NAMALWA (cell line): ENCODE measurements around the gene BICD1.

ENCODE experiments used
- DNase-seq: peaks from one replicate; pipeline ENCODE4 v3.0.0-alpha.2; 2015; ENCODE audit warnings: low spot score

Gene BICD1

DNA sequence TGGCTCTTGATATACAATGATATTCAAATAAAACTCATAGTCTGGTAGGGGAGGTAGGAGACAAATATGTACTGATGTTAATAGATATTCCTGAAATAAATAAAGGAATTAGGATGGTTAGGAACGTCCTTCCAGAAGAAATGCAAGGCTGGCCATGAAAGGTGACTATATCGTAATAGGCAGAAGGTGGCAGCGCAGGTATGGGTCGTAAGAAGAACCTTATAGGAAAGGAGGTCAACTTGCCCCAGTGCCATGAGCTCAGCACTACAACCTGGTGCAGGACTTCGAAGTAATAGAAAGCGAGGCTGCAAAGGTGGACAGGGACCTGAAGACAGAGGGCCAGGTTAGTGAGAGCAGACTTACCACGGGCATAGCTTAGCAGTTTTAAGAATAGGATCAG is 237.4 kb downstream of the BICD1 start:
- DNase-seq = no peak

DNA sequence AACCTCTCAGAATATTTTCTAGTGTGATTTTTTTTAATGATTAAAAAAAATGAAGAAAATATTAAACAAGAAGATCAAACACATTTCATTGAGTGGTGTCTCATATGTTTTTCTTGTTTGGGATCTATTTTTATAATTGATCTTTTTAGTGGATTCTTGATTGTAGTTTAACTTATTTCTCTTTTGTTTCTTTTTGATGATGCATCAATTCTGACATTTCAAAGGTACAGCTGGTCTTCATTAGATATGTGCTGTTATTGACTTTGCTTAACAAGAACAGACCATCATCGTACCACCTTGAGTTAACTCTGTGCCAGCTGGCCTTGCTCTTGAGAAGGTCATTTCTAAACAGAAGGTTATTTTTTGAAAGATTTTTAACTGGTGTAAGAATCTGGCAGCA is 246.9 kb downstream of the BICD1 start:
- no peak for DNase-seq

DNA sequence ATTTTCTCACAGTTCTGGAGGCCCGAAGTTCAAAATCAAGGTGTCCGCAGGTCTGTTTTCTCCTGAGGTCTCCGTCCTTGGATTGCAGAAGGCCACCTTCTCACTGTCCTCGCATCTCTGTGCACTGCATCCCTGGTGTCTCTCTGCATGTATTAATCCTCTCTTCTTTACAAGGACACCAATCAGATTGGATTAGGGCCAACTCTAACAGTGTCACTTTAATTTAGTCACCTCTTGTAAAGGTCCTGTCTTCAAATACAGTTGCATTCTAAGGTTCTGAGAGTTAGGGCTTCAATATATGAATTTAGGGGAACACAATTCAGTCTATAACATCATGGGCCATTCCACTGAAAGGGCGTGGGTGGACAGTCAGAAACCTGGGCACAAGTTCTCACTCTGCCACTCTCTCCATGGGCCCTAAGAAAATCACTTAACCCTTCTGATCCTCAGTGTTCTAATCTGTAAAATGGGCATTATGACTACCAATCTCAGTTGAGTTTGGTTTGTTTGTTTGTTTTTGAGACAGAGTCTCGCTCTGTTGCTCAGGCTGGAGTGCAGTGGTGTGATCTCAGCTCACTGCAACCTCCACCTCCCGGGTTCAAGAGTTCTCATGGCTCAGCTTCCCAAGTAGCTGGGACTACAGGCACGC is 251.1 kb downstream of the BICD1 start:
- DNase-seq = no peak

DNA sequence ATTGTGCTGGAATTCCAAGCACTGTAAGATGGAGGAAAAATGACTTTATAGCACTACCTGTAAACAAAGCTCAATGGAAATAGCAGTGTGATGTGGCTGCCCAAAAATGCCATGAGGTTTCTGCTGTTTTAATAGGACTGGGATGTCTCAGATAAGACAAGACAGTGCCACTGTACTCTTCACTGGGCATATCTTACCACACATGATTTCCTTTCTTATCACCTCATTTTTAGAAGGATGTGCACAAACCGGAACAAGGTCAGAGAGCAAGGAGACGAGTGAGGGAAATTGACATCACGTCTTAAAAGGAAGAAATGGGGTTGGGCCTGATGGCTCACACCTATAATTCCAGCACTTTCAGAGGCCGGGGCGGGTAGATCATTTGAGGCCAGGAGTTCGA is 254.3 kb downstream of the BICD1 start:
- no peak for DNase-seq

DNA sequence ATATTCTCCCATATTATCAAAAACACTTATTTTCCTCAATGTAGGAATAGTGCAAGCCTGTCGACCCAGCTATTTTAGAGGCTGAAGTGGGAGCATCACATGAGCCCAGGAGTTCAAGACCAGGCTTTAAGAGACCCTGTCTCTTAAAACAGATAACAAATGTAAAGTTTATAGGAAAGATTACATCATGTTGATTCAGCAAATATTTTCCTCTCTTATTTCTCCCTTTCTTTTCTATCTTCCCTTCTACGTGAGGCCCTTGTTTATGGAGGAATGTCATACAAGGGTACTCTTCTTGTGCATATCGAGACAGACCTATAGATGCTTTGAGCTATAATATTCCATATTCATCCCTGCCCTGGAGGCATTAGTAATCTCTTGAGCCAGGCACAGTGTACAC is 256.2 kb downstream of the BICD1 start:
- no peak for DNase-seq

DNA sequence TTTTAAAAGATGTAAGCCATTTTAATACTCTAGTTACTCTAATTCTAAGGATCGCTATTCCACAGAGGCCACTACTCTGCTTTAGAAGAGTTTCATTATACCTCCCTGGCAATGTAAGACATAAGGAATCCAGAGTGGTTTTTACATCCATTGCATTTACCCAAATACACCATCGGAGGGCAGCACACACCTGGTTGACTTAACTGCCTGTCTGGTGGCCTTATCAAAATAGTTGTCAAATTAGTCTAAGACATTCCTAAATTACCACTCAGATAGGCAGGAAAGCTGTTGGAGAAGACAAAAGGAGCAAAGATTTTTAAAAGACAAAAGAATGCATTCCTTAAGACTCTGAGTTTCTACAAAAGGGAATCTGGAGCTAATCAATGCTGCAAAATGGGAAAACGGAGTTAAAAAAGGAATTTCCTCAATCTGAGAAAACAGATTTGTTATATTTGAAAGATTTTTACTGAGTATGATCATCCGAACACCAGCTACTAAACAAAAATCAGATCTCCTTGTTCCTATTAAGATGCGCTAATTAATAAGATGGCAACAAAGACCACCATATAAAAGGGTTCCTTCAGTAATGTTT is 258.9 kb downstream of the BICD1 start:
- DNase-seq = peak; percentile 80

DNA sequence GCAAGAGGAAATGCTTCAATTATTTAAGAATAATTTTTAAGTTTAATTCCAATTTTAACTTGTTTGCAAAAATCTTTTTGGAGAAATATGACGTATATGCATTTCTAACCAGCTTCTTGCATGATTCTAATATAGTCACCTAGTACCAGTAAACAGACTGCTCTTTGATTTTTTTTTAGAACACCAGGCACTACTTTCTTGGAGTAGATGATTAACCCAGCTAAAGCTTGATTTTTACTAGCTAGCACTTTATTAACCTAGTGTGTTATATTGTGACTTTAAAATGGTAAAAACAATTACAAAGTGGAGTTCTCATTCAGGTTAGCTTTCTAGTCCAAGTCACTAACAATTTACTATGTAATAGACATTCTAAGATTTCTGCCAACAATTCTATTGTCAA is 260.1 kb downstream of the BICD1 start:
- no peak for DNase-seq

DNA sequence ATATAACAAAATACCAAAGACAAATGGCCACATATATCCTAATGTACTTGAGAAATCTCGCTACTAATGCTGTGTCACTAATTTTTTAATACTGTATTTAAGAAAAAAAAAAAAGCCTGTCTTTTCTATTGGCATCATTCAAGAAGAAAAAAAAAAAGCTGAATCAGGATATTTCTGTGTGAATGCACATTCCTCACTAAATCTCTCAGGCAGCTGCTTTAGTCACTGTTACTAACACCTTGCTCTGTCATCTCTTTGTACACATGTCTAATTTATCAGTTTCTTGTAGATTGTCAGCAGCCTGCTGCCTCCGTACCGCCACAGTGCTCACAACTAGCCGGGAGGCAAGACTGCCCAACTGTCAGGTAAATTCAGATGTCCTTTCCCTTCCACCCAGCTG is 260.7 kb downstream of the BICD1 start:
- no peak for DNase-seq

DNA sequence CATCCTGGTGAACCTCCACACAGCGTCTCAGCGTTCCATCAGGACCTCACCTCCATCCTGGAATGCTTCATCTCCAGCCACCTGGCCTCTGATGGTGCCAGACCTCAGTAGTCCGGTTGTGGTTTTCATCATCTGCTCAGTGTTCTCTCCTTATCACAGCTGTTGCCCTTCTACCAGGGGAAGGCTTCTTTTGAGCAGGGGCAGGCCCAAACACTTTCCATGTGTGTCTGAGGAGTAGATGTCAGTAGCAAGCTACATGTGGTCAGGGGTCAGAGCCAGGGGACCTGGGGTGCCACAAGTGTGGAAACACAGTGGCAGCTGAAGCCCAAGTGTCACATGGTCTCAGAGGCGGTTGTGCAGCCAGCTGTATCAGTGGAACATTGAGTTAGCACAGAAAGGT is 262.6 kb downstream of the BICD1 start:
- no peak for DNase-seq

DNA sequence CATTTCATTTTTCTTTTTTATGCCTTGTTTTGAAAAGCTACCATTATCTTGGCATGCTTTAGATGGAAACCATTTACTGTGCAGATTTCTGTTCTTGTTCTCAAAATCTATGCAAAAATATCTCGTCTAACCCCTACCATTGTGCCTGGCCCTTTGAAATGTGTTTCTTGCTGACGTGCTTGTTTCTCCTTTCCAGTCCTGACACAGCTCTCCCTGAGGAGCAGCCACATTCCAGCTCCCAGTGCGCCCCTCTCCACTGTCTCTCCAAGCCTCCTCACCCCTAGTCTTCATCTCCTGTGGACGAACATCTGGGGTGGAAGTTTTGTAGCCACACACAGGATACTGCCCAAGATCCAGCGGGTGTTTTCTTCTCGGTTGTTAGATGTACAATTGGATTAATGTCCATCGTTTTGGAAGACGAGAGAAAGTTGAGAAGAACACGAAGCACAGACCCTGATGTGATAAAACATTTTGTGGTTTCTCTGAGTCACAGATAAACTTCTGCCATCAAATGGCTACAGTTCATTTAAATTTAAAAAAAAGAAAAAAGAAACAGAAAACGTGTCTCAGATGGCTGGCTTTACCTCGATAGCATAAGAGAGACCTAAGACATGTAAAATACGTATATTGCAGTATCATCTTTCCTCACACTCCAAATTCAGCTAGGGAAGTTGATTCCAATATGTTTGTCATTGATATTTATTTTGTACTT is 270.9 kb downstream of the BICD1 start:
- DNase-seq = no peak

DNA sequence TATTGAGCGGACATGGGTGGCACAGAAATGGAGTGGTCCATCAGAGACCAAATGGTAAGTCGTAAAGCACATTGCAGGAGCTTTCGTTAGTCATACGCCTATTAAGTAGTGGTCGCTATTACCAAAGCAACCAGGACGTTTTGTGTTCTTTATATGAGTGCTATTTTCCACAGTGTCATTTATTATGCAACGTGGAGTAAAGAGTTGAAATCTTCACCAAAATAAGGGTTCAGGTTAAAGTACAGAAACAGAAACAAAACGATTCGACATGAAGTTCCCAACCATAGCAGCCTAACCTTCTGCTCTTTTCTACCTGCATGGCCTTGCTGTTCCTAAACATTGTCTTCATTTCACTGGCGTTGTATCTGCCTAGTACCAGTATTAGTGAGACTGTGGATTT is 272.6 kb downstream of the BICD1 start:
- no peak for DNase-seq

DNA sequence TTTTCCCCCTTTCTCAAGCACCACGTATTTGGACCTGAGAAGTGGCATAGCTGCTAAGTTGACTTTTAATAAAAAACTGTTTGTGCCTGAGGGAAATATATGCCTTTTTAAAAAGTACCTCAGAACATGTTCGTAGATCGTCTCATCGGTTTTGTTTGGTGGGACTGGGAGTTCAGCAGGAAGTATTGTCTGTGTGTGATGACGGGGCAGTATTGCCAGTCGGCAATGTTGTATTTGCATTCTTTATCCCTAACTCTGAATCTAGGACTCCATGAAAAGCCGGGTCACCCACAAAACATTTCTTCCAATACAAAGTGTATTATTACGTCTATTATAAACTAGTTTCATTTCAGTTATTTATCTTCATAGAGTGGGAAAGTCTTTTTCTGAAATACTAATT is 273.0 kb downstream of the BICD1 start:
- no peak for DNase-seq

DNA sequence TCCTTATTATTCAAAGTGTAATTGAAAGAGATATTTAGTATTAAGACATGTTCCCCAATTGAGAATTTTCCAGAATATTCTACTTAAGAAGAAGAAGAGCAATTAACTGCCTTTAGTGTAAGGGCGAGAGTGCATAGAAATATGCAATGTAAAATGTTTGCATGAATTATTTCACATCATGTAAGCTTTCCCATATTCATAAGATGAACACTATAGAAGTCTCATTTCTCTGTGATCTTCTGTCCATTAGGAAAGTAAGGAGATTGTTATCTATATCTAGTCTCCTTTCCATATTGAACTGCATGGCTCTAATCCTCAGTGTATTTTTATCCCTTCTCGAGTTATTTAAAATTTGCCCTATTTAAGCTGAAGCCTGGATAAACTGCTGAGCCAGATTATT is 275.6 kb downstream of the BICD1 start:
- no peak for DNase-seq

DNA sequence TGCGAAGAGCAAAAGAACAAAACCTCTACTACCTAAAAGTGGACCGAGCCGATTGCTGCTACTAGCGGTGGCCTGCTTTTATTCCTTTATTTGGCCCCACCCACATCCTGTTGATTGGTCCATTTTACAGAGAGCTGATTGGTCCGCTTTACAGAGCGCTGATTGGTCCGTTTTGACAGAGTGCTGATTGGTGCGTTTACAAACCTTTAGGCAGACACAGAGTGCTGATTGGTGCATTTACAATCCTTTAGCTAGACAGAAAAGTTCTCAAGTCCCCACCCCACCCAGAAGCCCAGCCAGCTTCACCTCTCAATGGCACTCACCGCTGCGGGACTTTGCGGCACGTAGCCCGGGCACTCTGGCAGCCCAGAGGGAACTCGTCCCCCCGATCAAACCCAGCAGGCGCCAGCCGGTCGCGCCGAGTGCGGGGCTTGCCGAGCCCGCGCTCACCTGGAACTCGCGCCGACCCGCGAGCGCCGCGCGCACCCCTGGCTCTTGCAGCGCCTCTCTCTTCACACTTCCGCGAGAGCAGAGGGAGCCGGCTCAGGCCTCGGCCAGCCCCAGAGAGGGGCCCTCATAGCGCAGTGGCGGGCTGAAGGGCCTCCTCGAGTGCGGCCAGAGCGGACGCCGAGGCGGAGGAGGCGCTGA is 284.0 kb downstream of the BICD1 start:
- DNase-seq = peak; percentile 29

DNA sequence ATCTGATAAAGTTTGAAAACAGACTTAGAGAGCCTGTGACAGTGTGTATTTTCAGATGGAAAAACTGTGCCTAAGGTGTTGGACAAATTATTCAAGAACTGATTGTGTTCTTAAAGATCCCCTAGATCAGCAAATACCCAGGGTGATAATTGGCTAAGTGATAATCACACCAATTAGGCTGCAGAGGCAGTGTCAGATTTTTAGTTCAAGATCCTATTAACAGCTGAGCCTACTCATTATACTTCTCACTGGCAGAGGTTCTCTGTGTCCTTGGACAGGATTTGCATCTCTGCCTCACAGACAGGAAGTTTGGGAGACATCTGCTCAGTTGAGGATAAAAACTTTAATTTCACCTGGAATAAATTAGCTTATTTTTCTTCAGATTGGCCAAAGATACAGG is 288.4 kb downstream of the BICD1 start:
- DNase-seq = no peak

DNA sequence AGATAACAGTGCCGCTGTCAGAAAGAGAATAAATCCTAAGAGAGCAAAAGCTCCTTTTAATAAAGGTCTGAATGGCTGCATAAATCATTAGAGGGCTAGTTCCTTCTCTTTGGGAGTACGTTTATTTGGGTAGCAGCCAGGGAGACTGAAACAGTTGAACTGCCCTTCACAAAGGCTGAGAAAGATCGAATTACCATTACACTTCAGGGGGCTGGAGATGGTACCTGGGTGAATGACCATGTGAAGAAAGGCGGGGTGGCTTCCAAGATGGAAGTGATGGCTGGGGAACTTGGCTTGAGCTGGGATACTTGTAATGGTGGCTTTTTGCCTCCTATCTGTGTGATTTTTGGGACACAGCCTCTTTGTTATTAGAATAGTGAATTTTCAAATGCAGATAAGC is 291.0 kb downstream of the BICD1 start:
- no peak for DNase-seq

DNA sequence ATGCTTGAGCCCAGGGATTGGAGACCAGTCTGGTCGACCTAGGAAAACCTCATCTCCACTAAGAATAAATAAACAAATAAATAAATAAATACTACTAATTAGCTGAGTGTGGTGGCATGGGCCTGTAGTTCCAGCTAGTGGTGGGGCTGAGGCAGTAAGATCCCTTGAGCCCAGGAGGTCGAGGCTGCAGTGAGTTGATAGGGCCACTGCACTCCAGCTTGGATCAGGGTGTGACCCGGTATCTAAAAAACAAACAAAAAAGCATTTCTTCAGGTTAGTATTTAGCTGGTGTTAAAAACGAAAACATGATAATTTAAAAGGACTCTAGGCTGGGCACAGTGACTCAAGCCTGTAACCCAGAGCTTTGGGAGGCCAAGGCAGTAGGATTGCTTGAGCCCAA is 291.5 kb downstream of the BICD1 start:
- no peak for DNase-seq

DNA sequence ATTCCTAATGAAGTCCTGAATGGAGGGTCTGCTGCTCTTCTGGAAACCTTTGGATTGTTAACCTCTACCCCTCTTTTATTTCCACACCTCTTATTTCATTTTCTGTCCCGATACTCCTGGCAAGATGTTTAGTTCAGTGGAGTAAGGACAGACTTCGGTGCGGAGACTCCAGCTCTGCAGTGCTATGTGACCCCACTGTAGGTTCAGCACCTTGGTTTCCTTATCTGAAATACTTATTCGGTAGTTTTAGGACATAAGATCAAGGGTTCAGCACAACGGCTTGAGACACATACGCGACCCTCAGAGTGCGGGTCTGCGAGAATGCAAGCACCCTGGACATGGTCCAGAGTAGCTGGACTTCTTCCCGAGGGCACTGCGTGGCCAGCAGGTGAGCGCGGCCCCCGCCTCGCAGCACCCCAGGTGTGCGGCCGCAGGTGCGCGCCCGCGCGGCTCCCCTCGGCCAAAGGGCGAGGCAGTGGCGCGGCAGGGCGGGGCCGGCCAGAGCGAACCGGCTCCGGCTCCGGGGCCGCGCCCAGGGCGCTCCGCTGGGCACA is 292.2 kb downstream of the BICD1 start:
- no peak for DNase-seq

DNA sequence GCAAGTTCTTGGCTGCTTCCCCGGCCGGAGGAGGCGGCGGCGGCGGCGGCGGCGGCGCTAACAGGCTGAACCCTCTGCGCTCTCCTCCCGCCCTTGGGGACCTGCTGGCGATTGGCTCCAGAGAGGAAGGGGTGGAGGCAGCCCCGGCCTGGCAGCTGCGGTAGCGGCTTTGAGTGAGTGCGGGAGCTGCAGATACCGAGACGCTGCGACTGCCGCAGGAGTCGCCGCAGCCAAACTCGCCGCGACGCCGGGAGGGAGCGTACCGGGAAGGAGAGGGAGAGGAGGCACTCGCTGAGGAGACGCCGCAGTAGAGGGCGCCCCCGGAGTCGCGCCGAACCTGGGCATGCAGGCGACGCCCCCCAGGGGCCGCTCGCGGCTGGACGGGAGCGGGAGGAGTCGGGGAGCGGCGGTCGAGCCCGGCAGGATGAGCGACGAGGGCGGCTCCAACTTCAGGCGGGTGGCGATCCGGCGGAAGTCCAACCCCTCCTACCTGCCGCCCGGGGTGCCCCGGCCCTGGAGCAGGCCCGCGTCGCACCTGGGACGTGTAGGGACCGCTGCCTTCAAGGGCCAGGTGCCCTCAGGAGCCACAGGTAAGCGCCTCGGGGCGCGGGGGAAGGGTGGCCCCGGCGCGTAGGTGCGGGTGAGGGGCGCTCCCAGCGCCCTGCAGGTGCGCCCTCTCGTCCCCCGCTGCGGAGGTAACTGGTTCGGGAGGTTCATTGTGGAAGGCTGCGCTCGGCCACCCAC is 292.9 kb downstream of the BICD1 start, which contains the start of gene FGD4:
Gene FGD4, plus strand, starts transcription at position 189 of the 744 bp plus-strand sequence.
- DNase-seq = peak; percentile 69

DNA sequence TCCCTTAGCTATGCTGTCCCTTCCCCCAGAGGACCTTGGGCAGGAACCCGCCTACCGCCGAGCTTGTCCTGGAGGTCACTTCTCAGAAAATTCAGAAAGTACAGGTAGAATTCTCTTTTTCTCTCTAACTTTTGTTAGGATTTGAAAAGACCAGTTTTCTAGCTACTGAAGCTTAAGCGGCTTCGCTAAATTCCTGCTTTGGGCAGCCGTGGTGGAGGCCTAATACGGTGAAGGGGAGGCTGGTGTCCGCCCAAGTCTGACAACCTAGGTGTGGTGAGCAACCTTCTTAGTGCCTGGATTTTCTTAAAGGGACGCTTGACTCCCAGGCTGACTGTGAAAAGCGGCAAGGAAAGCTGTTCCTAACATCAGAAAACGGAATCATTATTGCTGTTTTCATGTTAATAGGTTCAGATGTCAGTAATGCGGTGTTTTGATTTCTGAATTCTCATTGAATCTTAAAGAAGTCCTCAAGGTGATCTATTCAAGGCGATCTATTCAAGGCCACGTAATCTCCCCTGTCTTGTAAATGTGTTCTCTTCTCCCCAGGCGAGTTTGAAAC is 293.5 kb downstream of the BICD1 start:
- DNase-seq = no peak

DNA sequence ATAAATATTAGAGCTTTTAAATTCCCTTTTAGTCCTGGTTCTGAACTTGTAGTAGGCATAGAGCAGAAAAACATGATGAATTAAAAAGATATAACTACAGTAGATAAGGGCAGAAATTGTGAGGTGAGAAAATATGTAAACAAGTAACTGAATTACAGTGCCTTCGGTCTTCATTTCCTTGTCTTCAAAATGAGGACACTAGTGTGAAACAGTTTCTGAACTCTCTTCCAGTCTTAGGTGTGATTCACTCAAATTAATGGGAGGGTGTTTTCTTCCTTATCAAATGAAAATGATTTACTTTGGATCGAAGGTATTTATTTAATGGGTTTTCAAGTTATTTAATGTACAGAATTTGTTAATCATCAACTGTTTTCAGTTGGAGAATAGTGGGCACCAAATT is 294.2 kb downstream of the BICD1 start:
- DNase-seq = no peak

DNA sequence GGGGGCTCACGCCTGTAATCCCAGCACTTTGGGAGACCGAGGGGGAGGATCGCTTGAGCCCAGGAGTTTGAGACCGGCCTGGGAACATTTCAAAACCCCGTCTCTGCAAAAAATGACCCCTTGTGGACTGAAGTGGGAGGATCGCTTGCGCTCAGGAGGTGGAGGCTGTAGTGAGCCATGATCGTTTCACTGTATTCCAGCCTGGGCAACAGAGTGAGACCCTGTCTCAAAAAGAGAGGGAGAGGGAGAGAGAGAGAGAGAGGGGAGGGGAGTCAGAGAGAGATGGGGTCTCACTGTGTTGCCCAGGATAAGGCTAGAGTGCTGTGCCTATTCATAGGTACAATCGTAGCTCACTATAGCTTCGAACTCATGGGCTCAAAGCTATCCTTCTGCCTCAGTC is 295.5 kb downstream of the BICD1 start:
- DNase-seq = no peak
